HL-60/S4 (cell line): ENCODE data around the gene PRTFDC1.

Experiments used
- in situ Hi-C: fragments of 300-500 bp; cut with MboI; formaldehyde crosslinking; loops from 2 replicates; pipeline ENCODE4 v1.14.3; 2022; ENCODE audit warnings: low sequenced_read_pairs

PRTFDC1 gene

DNA sequence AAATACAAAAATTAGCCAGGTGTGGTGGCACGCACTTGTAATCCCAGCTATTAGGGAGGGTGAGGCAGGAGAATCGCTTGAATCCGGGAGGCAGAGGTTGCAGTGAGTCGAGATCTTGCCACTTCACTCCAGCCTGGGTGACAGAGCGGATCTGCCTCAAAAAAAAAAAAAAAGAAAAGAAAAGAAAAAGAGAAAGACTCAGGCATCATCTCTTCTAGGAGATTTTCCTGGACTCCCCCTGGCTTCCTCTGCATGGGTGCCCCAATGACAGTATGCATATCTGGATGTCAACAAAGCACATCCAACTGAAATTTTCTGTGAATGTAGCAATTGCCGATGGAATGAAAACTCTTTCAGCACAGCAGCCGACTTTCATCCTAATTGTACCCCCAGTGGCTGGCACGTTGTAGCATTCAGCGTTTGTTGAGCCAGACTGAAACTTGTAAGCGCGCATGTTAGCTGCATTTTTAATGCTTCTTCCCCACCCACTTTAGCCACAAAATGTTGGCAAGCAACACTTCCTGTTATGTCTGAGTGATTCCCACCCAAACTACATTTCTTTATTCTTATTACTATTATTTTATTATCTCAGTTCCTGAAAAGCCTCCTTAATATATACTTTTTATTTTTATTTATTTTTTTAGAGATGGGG is 70.2 kb downstream of the PRTFDC1 start:
- in situ Hi-C loops: no loop called here

DNA sequence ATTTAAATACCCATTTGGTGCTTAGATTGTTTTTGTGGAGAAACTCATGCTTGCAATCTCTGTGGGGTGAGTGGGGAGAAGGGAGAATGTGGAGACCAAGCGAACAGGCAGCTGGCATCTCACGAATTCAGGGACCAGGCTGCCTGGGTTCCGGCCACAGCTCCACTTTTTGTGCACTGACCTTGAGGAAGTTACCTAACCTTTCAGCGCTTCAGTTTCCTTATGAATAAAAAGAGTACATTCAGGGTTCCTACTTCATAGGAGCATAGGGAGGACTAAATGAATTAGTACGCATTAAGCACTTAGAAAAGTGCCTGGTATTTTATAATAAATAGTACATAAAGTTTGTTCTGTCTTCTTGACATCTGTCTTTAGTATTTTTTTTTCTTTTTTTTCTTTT is 72.5 kb downstream of the PRTFDC1 start:
- in situ Hi-C loops: no loop called here

DNA sequence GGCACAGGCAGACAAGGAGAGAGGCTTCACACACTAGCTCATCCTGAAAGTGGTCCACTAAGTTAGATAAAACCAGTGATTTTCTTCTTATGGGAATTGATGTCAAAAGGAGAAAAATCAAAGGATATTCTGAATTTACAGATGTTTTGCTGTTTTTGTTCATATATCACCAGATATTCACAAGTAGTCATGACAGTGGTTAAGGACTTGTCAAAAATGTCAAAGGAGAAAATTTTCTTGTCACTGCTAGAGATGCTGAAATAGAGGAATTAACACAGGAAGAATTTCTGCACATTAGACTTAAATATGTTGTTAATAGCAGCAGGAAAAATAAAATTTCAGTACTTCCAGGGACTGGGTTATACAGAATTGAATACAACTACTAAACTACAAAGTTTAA is 78.3 kb downstream of the PRTFDC1 start:
- in situ Hi-C loops: no loop called here

DNA sequence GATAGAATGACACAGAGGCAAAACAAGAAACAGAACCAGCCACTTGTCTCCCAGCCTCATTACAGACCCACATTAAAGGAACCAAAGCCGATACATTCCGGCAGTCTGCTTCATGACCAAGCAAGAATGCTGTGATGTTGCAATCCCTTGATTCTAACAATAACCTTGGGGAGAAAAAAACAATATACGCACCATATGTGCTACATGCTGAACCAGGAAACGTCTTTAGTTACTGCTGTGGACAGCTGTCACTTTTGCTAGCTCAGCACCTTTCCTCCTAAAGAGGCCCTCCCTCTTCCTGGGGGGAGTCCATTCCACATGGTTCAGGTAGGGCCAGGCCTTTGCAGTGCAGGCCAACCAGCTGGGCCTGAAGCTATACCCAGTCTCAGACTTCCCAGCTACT is 79.1 kb downstream of the PRTFDC1 start:
- in situ Hi-C loops: no loop called here

DNA sequence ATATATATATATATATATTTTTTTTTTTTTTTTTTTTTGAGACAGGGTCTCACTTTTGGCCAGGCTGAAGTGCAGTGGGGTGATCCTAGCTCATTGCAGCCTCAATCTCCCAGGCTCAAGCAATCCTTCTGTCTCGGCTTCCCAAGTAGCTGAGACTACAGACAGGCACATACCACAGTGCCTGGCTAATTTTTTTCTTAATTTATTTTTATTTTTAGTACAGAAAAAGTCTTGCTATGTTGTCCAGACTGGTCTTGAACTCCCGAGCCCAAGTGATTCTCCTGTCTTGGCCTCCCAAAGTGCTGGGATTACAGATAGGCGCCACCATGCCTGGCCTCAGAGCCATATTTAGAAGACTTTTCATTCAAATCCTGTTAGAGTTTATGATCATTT is 79.6 kb downstream of the PRTFDC1 start:
- in situ Hi-C loops: no loop called here

DNA sequence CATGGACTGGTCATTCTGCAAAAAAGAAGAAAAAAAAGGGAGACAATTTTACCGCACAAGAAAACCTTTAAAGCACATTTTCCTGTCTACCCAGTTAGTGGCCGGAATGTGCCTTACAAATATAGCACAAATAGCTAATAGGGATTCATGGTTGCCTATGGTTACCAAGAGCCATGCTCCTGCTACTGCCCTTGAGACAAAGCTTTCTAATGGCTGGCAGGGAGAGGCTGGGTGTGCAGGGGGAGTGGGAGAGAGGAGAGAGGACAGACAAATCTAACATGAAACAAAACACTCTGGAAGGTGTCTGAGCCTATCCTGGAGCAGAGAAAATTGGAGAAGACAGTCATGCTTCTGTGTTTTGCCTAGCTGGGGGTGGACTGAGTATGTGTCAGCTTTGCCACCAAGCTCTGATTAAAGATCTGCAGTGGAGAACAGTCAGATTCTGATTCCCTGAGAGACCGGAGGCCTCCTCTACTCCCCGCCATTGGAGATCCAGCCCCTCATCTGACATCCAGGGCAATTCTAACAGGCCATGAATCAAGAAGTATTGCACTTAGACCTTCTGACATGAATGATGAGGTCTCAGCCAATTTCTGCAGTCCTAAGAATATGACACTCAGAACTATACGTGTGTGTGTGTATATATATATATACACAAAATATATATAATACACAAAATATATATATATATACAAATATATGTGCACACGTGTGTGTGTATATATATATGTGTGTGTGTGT is 80.2 kb downstream of the PRTFDC1 start:
- in situ Hi-C loops: no loop called here

DNA sequence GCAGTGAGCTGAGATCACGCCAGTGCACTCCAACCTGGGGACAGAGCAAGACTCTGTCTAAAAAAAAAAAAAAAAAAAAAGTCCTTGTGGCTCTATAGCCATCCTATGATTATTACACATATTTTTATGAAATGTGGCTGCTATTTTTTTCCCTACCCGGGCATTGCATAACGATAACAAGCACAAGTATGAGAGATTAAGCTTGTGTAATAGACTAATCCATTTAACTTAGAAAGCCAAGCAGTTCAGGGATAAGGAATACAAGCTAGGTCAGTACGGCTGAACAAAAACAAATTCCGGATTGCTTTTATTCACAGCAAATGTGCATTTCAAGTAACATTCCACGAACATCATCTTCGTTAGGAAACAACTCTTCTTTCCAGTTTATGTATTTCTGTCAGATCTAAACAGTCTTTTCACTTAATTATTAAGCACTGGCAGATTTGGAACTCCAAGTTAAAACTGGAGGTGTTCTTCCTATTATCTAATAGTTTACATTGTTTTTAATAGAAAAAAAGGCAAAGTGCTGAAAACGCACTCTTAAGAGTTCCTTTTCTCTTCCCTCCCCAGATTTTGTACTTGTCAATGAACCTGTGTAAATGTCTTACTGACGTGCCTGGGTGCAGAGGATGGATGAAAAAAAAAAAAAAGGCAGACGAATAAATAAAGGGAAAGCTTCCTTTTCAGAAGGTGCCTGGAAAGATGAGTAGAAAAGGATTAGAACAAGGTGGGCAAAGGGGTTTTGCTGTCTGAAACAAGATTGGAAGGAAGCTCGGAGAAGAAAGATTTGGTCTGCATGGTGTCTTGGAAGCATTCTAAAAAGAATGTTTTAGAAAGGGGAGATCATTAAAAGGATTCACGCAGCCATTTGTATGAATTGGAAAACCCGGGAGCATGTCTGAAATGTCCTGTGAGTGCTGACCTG is 81.1 kb downstream of the PRTFDC1 start:
- in situ Hi-C loops: no loop called here

DNA sequence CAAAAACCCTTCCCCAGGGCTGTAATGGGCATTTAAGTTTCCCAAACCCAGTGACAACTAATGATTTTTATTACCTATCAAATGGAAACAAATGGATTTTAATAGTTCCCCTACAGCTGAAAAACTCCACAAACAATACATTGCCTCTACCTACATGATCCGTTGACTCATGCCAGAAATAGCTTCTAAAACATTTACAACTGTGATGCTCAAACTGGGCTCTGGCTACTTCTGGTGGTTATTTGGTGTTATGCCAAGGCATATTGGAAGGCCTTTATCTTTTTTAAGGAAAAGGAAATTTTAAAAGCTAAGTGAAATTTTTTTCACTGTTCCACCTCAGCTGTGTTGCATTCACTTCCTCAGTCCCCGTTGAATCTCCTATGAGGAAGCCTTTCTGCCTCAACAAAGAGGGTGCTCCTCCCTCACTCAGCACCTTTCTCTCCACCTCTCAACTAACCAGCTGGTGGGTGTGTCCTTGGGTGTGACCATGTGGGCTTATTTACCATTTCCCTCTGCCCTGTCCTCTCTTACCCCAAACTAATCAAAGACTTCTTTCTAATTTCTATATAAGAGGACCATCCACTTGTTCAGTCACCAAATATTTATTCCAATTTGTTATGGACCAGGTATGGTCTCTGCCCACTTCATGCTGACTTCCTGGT is 82.9 kb downstream of the PRTFDC1 start:
- in situ Hi-C loops: no loop called here

DNA sequence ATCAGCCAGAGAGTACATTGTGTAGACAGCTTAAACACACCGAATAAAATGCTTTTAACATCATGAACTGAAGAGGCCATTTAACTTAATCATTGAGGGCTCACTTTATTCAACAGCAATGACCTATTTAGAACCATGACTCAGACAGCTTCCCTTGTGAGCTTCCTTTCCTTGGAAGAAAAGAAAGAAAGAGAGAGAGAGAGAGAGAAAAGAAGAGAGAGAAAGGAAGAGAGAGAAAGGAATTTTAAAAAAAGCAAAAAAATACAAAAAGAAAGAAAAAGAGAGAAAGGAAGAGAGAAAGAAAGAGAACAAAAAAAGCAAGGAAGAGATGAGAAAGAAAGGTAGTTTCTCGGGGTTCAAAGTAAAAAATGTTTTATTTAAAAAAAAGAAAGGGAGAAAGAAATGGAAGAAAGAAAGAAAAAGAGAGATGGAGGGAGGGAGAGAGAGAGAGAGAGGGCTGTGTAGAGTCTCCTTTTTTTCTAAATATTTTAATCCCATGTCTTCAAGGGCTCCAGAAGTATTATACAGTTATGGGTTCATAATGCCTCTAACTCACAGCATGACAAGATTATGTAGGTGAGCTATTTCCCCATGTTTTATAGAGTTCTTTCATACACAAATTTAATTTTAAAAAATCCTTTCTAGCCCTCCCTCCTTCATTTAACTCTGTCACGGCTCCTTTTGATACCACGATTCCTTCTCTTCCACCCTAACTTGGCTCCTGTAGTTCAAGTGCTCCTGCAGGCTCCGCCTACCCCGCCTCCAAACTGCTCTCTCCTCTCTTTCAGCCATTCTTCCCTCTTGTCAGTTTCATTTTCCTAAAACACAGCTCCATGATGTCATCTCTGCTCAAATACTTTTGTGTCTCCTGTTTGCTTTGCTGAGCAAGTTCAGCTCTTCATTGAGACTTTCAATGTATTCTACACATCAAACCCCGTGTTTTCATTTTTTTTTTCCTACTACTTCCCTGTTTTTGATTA is 85.5 kb downstream of the PRTFDC1 start:
- in situ Hi-C loops: no loop called here

DNA sequence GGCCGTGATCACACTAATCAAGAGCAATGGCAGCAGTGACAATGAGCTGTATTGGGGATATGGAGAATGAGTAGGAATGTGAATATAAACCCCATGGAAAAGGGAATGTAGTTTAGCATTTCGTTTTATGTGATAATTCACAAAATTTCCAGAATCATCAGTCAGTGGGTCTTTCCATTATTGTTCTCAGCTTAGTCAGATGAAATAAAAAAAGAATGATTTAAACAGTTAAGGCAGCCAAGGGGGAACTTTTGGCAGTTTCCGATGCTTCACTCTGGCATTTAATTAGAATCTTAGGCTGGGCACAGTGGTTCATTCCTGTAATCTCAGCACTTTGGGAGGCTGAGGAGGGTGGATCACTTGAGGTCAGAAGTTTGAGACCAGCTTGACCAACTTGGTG is 86.6 kb downstream of the PRTFDC1 start:
- in situ Hi-C loops: no loop called here

DNA sequence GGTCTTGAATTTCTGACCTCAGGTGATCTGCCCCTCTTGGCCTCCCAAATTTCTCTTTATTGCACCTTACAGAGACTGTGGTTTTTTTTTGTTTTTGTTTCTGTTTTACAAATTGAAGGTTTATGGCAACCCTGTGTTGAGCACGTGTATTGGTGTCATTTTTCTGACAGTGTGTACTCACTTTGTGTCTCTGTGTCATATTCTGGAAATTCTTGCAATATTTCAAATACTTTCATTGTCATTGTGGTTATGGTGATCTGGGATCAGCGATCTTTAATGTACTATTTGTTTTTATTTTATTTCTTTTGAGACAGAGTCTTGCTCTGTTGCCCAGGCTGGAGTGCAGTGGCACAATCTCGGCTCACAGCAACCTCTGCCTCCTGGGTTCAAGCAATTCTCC is 89.8 kb downstream of the PRTFDC1 start:
- in situ Hi-C loops: no loop called here

DNA sequence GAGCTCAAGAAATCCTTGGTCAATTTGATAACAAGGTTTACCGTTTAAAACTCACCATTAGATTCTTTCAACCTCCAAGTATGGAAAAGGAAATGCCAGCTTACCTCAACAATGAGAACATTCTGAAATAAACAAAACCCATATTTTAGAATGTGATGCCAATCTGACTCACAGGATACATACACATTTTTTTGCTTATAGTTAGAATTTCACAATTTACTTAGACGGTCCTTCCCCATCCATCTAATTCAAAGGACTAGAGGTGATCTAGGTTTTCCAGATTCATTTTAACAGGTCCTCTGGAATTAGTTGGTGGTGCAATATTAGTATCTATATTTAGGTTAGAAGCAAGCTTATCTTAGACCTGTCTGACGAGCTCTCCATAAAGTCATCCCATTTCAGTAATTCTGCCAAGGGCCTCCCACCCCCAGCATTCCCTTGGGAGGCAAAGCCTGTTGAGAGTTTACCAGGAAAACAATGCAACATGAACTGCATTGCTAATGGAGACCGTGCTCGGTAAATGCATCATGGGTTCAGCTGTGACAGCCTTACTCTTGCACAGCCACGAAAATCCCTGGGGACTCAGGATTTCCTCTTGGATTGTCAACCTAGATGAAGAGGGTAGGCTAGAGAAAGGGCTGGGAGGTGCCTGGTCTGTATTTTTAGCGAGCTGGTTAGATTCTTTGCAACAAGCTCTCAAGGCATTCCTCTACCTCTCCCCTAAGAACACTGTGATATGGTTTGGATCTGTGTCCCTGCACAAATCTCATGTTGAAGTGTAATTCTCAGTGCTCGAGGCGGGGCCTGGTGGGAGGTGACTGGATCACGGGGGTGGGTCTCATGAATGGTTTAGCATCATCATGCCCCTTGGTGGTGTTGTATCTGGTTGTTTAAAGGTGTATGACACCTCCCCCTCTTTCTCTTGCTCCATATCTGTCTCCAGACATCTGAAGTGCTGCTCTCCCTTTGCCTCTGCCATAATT is 93.8 kb downstream of the PRTFDC1 start:
- in situ Hi-C loops: no loop called here

DNA sequence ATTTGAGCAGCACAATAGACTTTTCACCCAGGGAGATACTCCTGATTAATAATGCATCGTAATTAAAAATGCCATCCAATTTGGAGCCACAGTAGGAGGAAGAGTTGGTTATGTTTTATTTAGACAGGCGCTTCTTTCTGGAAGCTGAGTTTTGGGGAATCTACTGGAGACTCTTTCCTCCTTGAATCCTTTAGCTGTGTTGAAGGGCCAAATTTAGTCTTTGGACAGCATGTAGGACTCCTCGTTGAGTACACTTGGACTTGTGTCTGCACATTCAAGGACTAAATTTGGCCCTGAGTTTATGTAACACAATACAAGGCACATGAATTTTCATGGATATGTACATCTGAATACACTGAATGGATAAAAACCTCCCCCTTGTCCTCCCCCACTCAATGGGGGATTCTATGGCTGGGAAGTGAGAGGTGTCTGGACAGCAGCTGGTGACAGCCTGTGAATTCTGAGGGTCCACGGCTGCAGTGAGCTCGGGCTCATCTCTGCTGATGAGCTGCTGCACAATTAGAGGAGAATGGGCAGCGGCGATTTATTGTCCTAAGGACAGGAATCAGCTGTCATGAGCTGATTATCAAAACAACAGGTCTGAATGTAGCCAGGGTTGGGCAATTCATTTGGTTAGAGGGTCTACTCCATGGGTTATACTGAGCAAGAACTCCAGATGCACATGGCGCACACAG is 95.2 kb downstream of the PRTFDC1 start:
- in situ Hi-C loops: no loop called here

DNA sequence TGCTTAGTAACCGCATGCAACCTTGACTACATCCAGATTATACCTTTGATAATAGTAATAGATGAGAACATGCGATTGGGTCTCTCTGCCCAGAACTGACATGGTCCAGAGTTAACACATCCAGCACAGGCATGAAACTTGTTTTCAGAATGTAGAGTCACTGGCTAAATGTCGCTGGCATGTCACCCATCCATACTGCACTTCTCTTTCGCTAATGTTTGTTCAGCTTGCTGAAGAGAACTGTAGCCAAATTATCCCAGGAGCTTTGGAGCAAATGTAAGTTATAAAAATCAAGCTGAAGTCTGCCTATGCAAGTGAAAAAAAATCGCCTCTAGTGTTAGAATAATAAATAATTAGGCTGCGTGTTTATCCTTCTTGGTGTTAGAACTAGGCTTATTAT is 98.2 kb downstream of the PRTFDC1 start:
- in situ Hi-C loops: no loop called here

DNA sequence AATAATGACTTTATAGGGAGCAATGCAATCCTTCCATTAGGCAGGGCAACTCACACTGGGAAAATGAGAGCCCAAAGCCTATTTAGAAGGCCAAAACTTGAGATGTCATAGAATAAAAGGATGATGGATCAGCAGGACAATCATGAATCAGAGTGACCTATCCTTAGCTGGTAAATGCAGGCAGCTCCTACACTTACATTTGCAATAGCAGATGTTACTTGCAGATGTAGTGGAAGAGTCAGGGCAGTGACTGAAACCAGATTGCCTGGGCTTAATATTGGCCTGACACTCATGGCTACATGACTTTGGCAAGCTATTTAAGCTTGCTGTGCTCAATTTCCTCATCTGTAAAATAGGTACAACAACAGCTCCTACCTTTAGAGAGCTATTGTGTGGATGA is 98.7 kb downstream of the PRTFDC1 start:
- in situ Hi-C loops: no loop called here

DNA sequence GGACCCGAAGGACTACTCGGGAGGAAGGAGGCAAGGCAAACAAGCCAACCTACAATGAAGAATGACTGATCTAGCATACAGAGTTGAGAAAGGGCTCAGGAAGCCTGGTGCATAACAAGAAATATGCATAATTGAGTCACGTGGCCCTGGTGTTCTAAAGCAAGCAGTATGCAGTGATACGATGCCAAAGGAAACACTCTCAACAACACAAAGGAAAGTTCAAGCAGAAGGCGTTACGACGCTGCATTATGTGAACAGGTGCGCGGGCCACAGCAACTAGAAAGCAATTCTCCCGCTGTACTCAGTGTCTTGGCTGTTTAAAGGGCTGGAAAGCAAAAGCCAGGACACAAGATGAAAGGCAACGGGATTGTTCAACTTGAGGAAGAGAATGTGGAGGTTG is 100.8 kb downstream of the PRTFDC1 start:
- in situ Hi-C loops: no loop called here

DNA sequence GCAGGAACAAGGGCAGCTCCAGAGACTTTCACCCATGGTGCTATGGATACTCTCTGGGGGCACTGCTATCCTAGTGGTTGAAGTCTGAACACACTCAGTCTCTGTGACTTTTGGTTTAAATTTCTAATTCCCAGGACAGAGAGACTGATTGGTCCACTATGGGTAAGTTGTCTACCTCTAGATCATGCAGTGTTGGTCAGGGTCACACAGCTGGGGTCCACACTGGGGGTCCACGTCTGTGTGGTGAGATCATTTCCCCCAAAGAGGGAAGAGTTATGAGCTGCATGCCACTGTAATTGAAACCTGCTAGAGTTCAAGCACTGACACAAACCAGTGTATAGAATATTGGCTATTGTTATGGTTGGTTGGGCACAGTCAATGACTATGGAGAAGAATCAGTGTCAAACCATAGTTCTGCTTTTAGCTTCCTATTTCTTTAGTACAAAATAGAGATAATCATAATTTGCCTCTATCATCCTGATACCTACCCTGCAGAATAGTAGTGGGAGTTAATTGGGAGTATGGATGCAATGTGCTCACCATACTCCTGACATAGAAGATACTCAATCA is 101.6 kb downstream of the PRTFDC1 start:
- in situ Hi-C loops: no loop called here
